ENCODE measurements around the gene GANAB. TPM values are rescaled to one million over a fixed set of nuclear protein-coding genes. Genes with fewer than 3 reads are reported as not detected.

Gene GANAB
- total and polyA plus RNA-seq, 2 experiments from 2014 or later = 224 to 312 TPM

GRCh38 chr11:62607714-62608113 is 38.7 kb downstream of the GANAB start:
- peaks cover 4% of the 10 kb centered on the region; the same call in 1 of the 2 replicates for H3K36me3 ChIP-seq (ENCODE audit: low read depth)
- in situ Hi-C loops (cut with MboI) = no loop called here

DNA sequence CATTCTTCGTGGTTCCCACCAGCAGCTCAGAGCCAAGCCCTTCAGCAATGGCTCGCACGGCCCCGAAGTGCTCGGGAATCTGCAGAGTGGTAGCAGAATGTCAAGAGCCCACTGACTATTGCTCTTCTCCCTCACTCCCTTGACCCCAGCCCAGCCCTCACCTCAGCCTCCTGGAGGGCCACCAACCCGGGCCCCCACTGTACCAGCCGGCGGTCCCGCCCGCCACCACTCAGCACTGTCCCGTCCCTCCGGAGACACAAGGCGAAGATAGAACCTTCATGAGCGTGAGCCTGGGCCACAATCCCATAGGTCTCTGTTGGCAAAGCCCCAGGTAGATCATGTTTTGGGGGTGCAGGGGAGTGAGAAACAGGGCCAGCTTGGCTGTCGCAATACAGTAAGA is 40.5 kb downstream of the GANAB start:
- in situ Hi-C loops (cut with MboI) = no loop called here
- peaks cover 28% of the 10 kb centered on the region for H3K79me2 ChIP-seq (ENCODE audit: insufficient read depth)
- H3K9me2 ChIP-seq (ENCODE audit: insufficient read depth) = no peaks in the 10 kb centered on the region
- H3K36me3 ChIP-seq (ENCODE audit: low read depth) = peaks cover 4% of the 10 kb centered on the region; the same call in 1 of the 2 replicates
- no peaks in the 10 kb centered on the region for H3K9me3 ChIP-seq (ENCODE audit: low read depth)
- H3K4me2 ChIP-seq (ENCODE audit: unreplicated experiment) = no peak overlapping the region
- peaks cover 10% of the 10 kb centered on the region for H3F3A ChIP-seq (ENCODE audit: insufficient read depth)
- peaks cover under 1% of the 10 kb centered on the region; the same call in 1 of the 2 replicates for H3K4me1 ChIP-seq (ENCODE audit: insufficient read depth)
- no peak overlapping the region for H3K27ac ChIP-seq
- DNase-seq = no peak
- no peaks in the 10 kb centered on the region for H4K20me1 ChIP-seq (ENCODE audit: insufficient read depth)
- H3K4me3 ChIP-seq = no peak overlapping the region
- 94 to 96% methylated on average over 13 to 15 of the region's 15 CpGs for WGBS, 2 experiments (ENCODE audit: low coverage in 1 of 2, low lambda C conversion rate in 2 of 2, missing lambda C conversion rate in 2 of 2)
- no peak overlapping the region for H2AFZ ChIP-seq
- TF ChIP-seq EZH2 (IDR thresholded peaks at IDR 0.05; ENCODE audit: insufficient read depth, poor library complexity, severe bottlenecking) = no peak
- no peak for TF ChIP-seq EZH2phosphoT487 (IDR thresholded peaks at IDR 0.05; ENCODE audit: insufficient read depth, low read depth)
- H3K27me3 ChIP-seq (replicated peaks; ENCODE audit: insufficient read depth) = no peaks in the 10 kb centered on the region
- H3K9ac ChIP-seq = no peak overlapping the region

More at GRCh38 chr11:62607714-62608113, 38.7 kb downstream of the GANAB start:
- no peak for TF ChIP-seq EZH2phosphoT487 (IDR thresholded peaks at IDR 0.05; ENCODE audit: insufficient read depth, low read depth)
- no peak for TF ChIP-seq EZH2 (IDR thresholded peaks at IDR 0.05; ENCODE audit: insufficient read depth, poor library complexity, severe bottlenecking)
- Histone ChIP-seq H3F3A (ENCODE audit: insufficient read depth) (peaks cover 10% of the 10 kb centered on the region), H3K27me3 (replicated peaks; ENCODE audit: insufficient read depth) (no peaks in the 10 kb centered on the region), H4K20me1 (ENCODE audit: insufficient read depth) (no peaks in the 10 kb centered on the region), H3K9me3 (ENCODE audit: low read depth) (no peaks in the 10 kb centered on the region), H3K9me2 (ENCODE audit: insufficient read depth) (no peaks in the 10 kb centered on the region), H3K4me2 (ENCODE audit: unreplicated experiment) (no peak overlapping the region), H3K4me3 (no peak overlapping the region), H3K4me1 (ENCODE audit: insufficient read depth) (peaks cover 5% of the 10 kb centered on the region; the same call in 1 of the 2 replicates), H2AFZ (no peak overlapping the region), H3K79me2 (ENCODE audit: insufficient read depth) (peaks cover 30% of the 10 kb centered on the region), H3K27ac (no peak overlapping the region), H3K9ac (no peak overlapping the region)
- DNase-seq = no peak
- 80 to 93% methylated on average over 4 of the region's 4 CpGs for WGBS, 2 experiments (ENCODE audit: low coverage in 1 of 2, low lambda C conversion rate in 2 of 2, missing lambda C conversion rate in 2 of 2)

DNA sequence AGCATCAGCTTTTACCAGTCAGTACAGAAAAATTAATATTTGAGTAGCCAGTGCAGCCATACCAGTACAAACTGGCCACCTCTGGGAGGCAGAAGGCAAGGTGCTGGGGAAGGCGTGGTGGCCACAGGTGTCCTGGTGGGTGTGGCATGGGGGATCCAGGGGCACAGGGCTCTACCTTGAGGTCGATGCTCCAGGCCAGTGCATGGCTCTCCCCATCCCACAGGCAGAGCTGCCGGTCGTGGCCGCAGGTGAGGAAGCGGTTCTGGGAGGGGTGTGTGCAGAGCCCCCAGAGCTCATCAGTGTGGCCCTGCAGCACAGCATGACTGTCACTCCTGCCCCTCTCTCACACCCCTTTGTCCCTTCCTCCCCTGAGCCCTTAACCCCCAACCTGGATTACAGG is 40.9 kb downstream of the GANAB start:
- H4K20me1 ChIP-seq (ENCODE audit: insufficient read depth) = no peaks in the 10 kb centered on the region
- H3K4me1 ChIP-seq (ENCODE audit: insufficient read depth) = peaks cover under 1% of the 10 kb centered on the region; the same call in 1 of the 2 replicates
- no peaks in the 10 kb centered on the region for H3K9me2 ChIP-seq (ENCODE audit: insufficient read depth)
- H3K27ac ChIP-seq = no peak overlapping the region
- H3K4me2 ChIP-seq (ENCODE audit: unreplicated experiment) = no peak overlapping the region
- no peak overlapping the region for H3K4me3 ChIP-seq
- no peak overlapping the region for H3K9ac ChIP-seq
- peaks cover 4% of the 10 kb centered on the region; the same call in 1 of the 2 replicates for H3K36me3 ChIP-seq (ENCODE audit: low read depth)
- H3K9me3 ChIP-seq (ENCODE audit: low read depth) = no peaks in the 10 kb centered on the region
- peaks cover 13% of the 10 kb centered on the region for H3F3A ChIP-seq (ENCODE audit: insufficient read depth)
- no peak for TF ChIP-seq EZH2phosphoT487 (IDR thresholded peaks at IDR 0.05; ENCODE audit: insufficient read depth, low read depth)
- TF ChIP-seq EZH2 (IDR thresholded peaks at IDR 0.05; ENCODE audit: insufficient read depth, poor library complexity, severe bottlenecking) = no peak
- in situ Hi-C loops (cut with MboI) = no loop called here
- H3K27me3 ChIP-seq (replicated peaks; ENCODE audit: insufficient read depth) = no peaks in the 10 kb centered on the region
- no peak for DNase-seq
- no peak overlapping the region for H2AFZ ChIP-seq
- peaks cover 28% of the 10 kb centered on the region for H3K79me2 ChIP-seq (ENCODE audit: insufficient read depth)
- WGBS, 2 experiments (ENCODE audit: low coverage in 1 of 2, low lambda C conversion rate in 2 of 2, missing lambda C conversion rate in 2 of 2) = 90 to 93% methylated on average over 5 to 6 of the region's 6 CpGs

DNA sequence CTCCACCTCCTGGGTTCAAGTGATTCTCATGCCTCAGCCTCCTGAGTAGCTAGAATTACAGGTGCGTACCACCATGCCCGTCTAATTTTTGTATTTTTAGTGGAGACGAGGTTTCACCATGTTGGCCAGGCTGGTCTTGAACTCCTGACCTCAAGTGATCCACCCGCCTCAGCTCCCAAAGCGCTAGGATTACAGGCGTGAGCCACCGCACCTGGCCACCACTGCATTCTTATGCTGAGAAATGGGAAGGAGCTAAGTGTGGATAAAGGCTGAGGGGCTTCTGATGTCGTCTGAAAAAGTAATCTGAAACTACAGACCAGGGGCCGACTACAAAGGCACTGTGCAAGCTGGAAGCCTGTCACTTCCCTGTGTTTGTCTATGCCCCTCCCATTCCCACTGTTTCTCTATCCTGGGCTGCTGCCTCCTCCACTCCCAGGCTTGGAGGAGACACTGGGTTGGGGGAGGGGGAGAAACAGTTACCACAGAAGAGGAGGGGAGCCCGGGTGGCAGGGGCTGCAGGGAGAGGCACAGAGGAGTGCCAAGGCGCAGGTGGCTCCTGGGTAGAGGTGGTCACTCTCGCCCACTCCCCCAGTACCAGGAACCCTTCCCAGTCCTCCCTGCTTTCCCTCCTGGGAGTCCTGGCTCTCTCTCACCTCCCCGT is 41.8 kb downstream of the GANAB start:
- Histone ChIP-seq H3K4me2 (ENCODE audit: unreplicated experiment) (no peak overlapping the region), H3K9me3 (ENCODE audit: low read depth) (no peaks in the 10 kb centered on the region), H3K27me3 (replicated peaks; ENCODE audit: insufficient read depth) (no peaks in the 10 kb centered on the region), H3K9me2 (ENCODE audit: insufficient read depth) (no peaks in the 10 kb centered on the region), H3K79me2 (ENCODE audit: insufficient read depth) (peaks cover 28% of the 10 kb centered on the region), H3K9ac (no peak overlapping the region), H3K4me3 (no peak overlapping the region), H3K4me1 (ENCODE audit: insufficient read depth) (peaks cover 9% of the 10 kb centered on the region), H2AFZ (no peak overlapping the region), H3K27ac (no peak overlapping the region), H4K20me1 (ENCODE audit: insufficient read depth) (no peaks in the 10 kb centered on the region), H3F3A (ENCODE audit: insufficient read depth) (peaks cover 20% of the 10 kb centered on the region), H3K36me3 (ENCODE audit: low read depth) (peaks cover 8% of the 10 kb centered on the region; the same call in 1 of the 2 replicates)
- DNase-seq = no peak
- TF ChIP-seq EZH2 (IDR thresholded peaks at IDR 0.05; ENCODE audit: insufficient read depth, poor library complexity, severe bottlenecking) = no peak
- TF ChIP-seq EZH2phosphoT487 (IDR thresholded peaks at IDR 0.05; ENCODE audit: insufficient read depth, low read depth) = no peak
- 90 to 92% methylated on average over 13 of the region's 13 CpGs for WGBS, 2 experiments (ENCODE audit: low coverage in 1 of 2, low lambda C conversion rate in 2 of 2, missing lambda C conversion rate in 2 of 2)
- in situ Hi-C loops (cut with MboI) = no loop called here
